Osteoblast (primary cell): ENCODE results near the gene KCNN3. TPM values are rescaled to one million over a fixed set of nuclear protein-coding genes. Genes with fewer than 3 reads are reported as not detected.

Experiments used
- DNase-seq: peaks from one replicate; pipeline ENCODE4 v3.0.0; 2011; ENCODE audit warnings: low spot score, mixed read lengths; ENCODE audit not compliant: insufficient read length; ENCODE audit errors: missing footprints
- H2AFZ ChIP-seq: 2 replicates; pipeline ENCODE4 v1.6.0; 2011; ENCODE audit warnings: mild to moderate bottlenecking, low read length
- H3K27ac ChIP-seq: 2 replicates; pipeline ENCODE4 v1.5.1; 2011; ENCODE audit warnings: mild to moderate bottlenecking, low read depth, low read length, moderate library complexity
- H3K27me3 ChIP-seq: 2 replicates; pipeline ENCODE4 v1.6.0; 2012; ENCODE audit warnings: mild to moderate bottlenecking, control low read depth, inconsistent platforms, low read length, moderate library complexity; ENCODE audit not compliant: insufficient read depth
- H3K36me3 ChIP-seq: 2 replicates; pipeline ENCODE4 v1.5.1; 2011; ENCODE audit warnings: mild to moderate bottlenecking, low read length, control low read depth, moderate library complexity; ENCODE audit not compliant: insufficient read depth
- H3K4me1 ChIP-seq: 2 replicates; pipeline ENCODE4 v1.5.1; 2011; ENCODE audit warnings: mild to moderate bottlenecking, low read length, control low read depth, moderate library complexity; ENCODE audit not compliant: insufficient read depth
- H3K4me2 ChIP-seq: 2 replicates; pipeline ENCODE4 v1.6.0; 2011; ENCODE audit warnings: mild to moderate bottlenecking, low read length; ENCODE audit not compliant: insufficient read depth
- H3K4me3 ChIP-seq: fragments of 200-600 bp; sonication (generic); 3 replicates; pipeline ENCODE4 v1.5.1; 2012; ENCODE audit warnings: mild to moderate bottlenecking, low read length, inconsistent platforms; ENCODE audit not compliant: insufficient read depth
- H3K79me2 ChIP-seq: 2 replicates; pipeline ENCODE4 v1.6.0; 2012; ENCODE audit warnings: mild to moderate bottlenecking, low read length, control low read depth, inconsistent platforms; ENCODE audit not compliant: insufficient read depth
- H3K9me3 ChIP-seq: 2 replicates; pipeline ENCODE4 v1.5.1; 2011; ENCODE audit warnings: low read depth, low read length, control low read depth
- H4K20me1 ChIP-seq: 2 replicates; pipeline ENCODE4 v1.6.0; 2012; ENCODE audit warnings: mild to moderate bottlenecking, low read length, control low read depth; ENCODE audit not compliant: insufficient read depth
- total RNA-seq: library from RNA; depleted of rRNA; stranded (reverse); fragments of >200 nt; gene quantifications from 2 replicates; pipeline ENCODE4 v1.2.3, GENCODE V29; 2012
- TF ChIP-seq, protein P1 (sequence below): IDR thresholded peaks from 2 replicates; pipeline ENCODE4 v1.5.1; 2011; ENCODE audit warnings: mild to moderate bottlenecking, low read depth, low read length, moderate library complexity; ENCODE audit errors: extremely low read depth

Gene KCNN3
- total RNA-seq, 1 donor: under 0.01 TPM

GRCh38 chr1:154902938-154903566 lies 33.0 kb upstream of the KCNN3 start:
- H2AFZ ChIP-seq: no peak overlapping the region
- no peak for DNase-seq
- H3K79me2 ChIP-seq: no peaks in the 10 kb centered on the region
- no peaks in the 10 kb centered on the region for H4K20me1 ChIP-seq
- H3K4me3 ChIP-seq: no peak overlapping the region
- H3K4me1 ChIP-seq: no peaks in the 10 kb centered on the region
- H3K4me2 ChIP-seq: no peak overlapping the region
- H3K9me3 ChIP-seq: no peaks in the 10 kb centered on the region
- no peaks in the 10 kb centered on the region for H3K27me3 ChIP-seq
- H3K36me3 ChIP-seq: no peaks in the 10 kb centered on the region
- TF ChIP-seq, protein P1, sequence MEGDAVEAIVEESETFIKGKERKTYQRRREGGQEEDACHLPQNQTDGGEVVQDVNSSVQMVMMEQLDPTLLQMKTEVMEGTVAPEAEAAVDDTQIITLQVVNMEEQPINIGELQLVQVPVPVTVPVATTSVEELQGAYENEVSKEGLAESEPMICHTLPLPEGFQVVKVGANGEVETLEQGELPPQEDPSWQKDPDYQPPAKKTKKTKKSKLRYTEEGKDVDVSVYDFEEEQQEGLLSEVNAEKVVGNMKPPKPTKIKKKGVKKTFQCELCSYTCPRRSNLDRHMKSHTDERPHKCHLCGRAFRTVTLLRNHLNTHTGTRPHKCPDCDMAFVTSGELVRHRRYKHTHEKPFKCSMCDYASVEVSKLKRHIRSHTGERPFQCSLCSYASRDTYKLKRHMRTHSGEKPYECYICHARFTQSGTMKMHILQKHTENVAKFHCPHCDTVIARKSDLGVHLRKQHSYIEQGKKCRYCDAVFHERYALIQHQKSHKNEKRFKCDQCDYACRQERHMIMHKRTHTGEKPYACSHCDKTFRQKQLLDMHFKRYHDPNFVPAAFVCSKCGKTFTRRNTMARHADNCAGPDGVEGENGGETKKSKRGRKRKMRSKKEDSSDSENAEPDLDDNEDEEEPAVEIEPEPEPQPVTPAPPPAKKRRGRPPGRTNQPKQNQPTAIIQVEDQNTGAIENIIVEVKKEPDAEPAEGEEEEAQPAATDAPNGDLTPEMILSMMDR: no peak
- no peak overlapping the region for H3K27ac ChIP-seq

DNA sequence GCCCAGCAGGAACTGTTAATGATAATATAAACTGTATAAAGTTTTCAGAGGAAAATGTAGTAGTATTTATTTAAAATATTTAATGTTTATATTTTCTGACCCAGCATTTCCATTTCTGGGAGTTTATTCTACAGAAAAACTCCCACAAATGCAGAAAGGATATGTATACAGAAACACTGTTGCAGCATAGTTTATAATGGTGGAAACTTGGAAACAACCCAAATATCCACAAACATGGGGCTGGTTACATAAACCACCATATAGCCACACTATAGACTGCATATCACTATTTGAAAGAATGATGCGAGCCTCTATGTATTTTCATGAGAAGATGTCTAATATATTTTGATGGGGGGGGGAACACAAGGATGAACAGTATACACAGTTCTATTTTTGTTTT lies 31.5 kb upstream of the KCNN3 start:
- no peaks in the 10 kb centered on the region for H4K20me1 ChIP-seq
- no peak overlapping the region for H2AFZ ChIP-seq
- H3K27me3 ChIP-seq: peaks cover 4% of the 10 kb centered on the region
- no peak overlapping the region for H3K4me2 ChIP-seq
- H3K4me3 ChIP-seq: no peak overlapping the region
- no peak for DNase-seq
- no peak overlapping the region for H3K27ac ChIP-seq
- no peaks in the 10 kb centered on the region for H3K79me2 ChIP-seq
- H3K9me3 ChIP-seq: no peaks in the 10 kb centered on the region
- no peaks in the 10 kb centered on the region for H3K4me1 ChIP-seq
- TF ChIP-seq, protein P1: no peak
- no peaks in the 10 kb centered on the region for H3K36me3 ChIP-seq

DNA sequence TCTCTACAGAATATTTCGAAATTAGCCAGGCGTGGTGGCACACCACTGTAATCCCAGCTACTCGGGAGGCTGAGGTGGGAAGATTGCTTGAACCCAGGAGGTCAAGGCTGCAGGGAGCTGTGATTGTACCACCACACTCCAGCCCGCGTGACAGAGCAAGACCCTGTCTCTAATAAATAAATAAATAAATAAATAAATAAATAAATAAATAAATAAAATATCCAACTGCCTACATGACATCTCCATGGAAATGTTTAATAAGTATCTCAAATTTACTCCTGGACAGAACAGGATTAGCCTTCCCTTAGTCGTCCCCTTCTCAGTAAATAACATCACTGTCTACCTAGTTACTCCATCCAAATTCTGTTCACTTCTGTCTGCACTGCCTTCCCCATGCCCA lies 29.0 kb upstream of the KCNN3 start:
- Histone ChIP-seq H3K27me3 (peaks cover 14% of the 10 kb centered on the region), H2AFZ (no peak overlapping the region), H3K4me1 (no peaks in the 10 kb centered on the region), H3K27ac (no peak overlapping the region), H3K36me3 (no peaks in the 10 kb centered on the region), H3K4me3 (no peak overlapping the region), H4K20me1 (no peaks in the 10 kb centered on the region), H3K9me3 (no peaks in the 10 kb centered on the region), H3K79me2 (no peaks in the 10 kb centered on the region), H3K4me2 (no peak overlapping the region)
- TF ChIP-seq, protein P1: no peak
- DNase-seq: no peak

DNA sequence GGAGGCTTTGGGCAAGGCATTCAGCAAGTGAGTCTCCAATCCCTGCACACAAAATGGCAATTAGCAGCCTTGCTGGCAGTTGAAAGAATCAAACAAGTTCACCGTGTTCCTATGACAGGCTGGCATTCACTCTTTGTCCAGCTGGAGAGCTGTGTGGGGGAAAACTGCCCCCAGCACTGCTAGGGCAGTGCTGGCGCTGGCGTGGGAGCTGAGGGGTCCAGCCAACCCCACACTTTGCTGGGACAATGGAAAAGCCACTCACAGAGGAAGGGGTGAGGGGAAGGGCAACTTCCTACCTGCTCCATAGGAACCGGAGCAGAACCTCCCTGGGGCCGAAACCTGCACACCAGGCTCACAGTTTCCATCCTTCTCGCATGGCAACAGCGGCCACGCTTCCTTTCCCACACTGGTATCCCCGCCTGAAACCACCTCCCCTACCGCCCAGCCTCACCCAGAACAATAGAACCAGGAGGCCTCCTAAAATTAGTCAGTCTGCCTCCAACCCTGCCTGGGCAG lies 26.7 kb upstream of the KCNN3 start:
- no peak for DNase-seq
- TF ChIP-seq, protein P1: no peak
- peaks cover 20% of the 10 kb centered on the region for H3K27me3 ChIP-seq
- H3K4me1 ChIP-seq: no peaks in the 10 kb centered on the region
- no peak overlapping the region for H3K4me3 ChIP-seq
- H3K4me2 ChIP-seq: no peak overlapping the region
- no peaks in the 10 kb centered on the region for H3K36me3 ChIP-seq
- no peak overlapping the region for H3K27ac ChIP-seq
- no peaks in the 10 kb centered on the region for H3K9me3 ChIP-seq
- no peaks in the 10 kb centered on the region for H4K20me1 ChIP-seq
- no peaks in the 10 kb centered on the region for H3K79me2 ChIP-seq
- H2AFZ ChIP-seq: no peak overlapping the region
